ENCODE results near the gene ENPP1. TPM values are rescaled to one million over a fixed set of nuclear protein-coding genes. Genes with fewer than 3 reads are reported as not detected.

Gene ENPP1
- 3.7 and 8.0 TPM in 2 replicates for total RNA-seq

GRCh38 chr6:131807644-131808459, at the start of gene ENPP1:
TSS of gene ENPP1 (plus strand) at chr6:131808020. CDS start at chr6:131808036, 16 bp downstream.

Small RNA genes within 50 kb of the gene (small RNA-seq; reads per million reads assigned to genes)
- not detected for gene MIR548H5
- gene SELENOKP2, result not detected

Other genes starting within 250 kb of the ENPP1 start
- not detected in 2 replicates for gene ARG1, start 234.8 kb upstream of the ENPP1 start, total RNA-seq
- 25.0 and 31.1 TPM in 2 replicates for gene MED23, start 179.8 kb upstream of the ENPP1 start, total RNA-seq
- under 0.01 TPM in 1 of 2 replicates, not detected in the other for gene ENPP3, start 170.7 kb upstream of the ENPP1 start, total RNA-seq
- not detected in 2 replicates for gene OR2A4, start 106.6 kb upstream of the ENPP1 start, total RNA-seq
- not detected in 2 replicates for gene CTAGE9, start 97.0 kb upstream of the ENPP1 start, total RNA-seq
- gene CCN2, start 143.4 kb downstream of the ENPP1 start, total RNA-seq, result 1.5 and 10.8 TPM in 2 replicates